Lung (tissue), 12 donors: ENCODE results near the gene KCNIP2. TPM values are rescaled to one million over a fixed set of nuclear protein-coding genes. Genes with fewer than 3 reads are reported as not detected.

Experiments
- ATAC-seq: fragments of 200-7000 bp; cut with Tn5 transposase; one replicate; pipeline ENCODE4 v1.9.1; 2020; ENCODE audit warnings: moderate number of reproducible peaks; ENCODE audit not compliant: insufficient read depth, low FRiP score
- DNase-seq, 3 donors: peaks; one replicate each; pipeline ENCODE4 v3.0.0-alpha.2; 2013 to 2017
- H3K27ac ChIP-seq, 2 donors: one replicate each; pipeline ENCODE4 v1.5.1; 2013; ENCODE audit warnings: mild to moderate bottlenecking in 2 of 2, moderate library complexity in 2 of 2, control low read depth in 1 of 2, inconsistent platforms in 1 of 2, low read depth in 1 of 2, low read length in 1 of 2
- H3K27me3 ChIP-seq, 3 donors: one replicate each; pipeline ENCODE4 v1.5.1; 2013; ENCODE audit warnings: low read length in 2 of 3; ENCODE audit not compliant: control insufficient read depth in 3 of 3, insufficient read depth in 3 of 3
- H3K36me3 ChIP-seq, 4 donors: one replicate each; pipeline ENCODE4 v1.5.1; 2013; ENCODE audit warnings: low read length in 4 of 4, mild to moderate bottlenecking in 1 of 4, moderate library complexity in 1 of 4; ENCODE audit not compliant: control insufficient read depth in 4 of 4, insufficient read depth in 4 of 4
- H3K4me1 ChIP-seq, 5 donors: one replicate each; pipeline ENCODE4 v1.5.1; 2013; ENCODE audit warnings: low read length in 5 of 5, mild to moderate bottlenecking in 2 of 5, moderate library complexity in 1 of 5; ENCODE audit not compliant: control insufficient read depth in 5 of 5, insufficient read depth in 5 of 5
- H3K4me3 ChIP-seq: one replicate; pipeline ENCODE4 v1.5.1; 2013; ENCODE audit warnings: mild to moderate bottlenecking, control low read depth, moderate library complexity
- H3K9ac ChIP-seq, 2 donors: one replicate each; pipeline ENCODE4 v1.5.1; 2013; ENCODE audit warnings: low read length in 2 of 2, control low read depth in 1 of 2; ENCODE audit not compliant: insufficient read depth in 1 of 2
- H3K9me3 ChIP-seq, 4 donors: one replicate each; pipeline ENCODE4 v1.5.1; 2013; ENCODE audit warnings: low read length in 3 of 4, mild to moderate bottlenecking in 1 of 4, moderate library complexity in 1 of 4; ENCODE audit not compliant: control insufficient read depth in 4 of 4, insufficient read depth in 3 of 4
- CTCF ChIP-seq: IDR thresholded peaks from 2 replicates; pipeline ENCODE4 v1.5.1; 2012; ENCODE audit warnings: mild to moderate bottlenecking; ENCODE audit errors: control extremely low read depth, extremely low read depth
- WGBS, 2 donors: extraction: QIAGEN DNeasy Blood & Tissue Kit; methylation state at CpG; one replicate each; pipeline ENCODE4 v1.1.7; 2013; 5-methylcytosine and 5-hydroxymethylcytosine counted together
- polyA plus RNA-seq, 2 donors: library from polyadenylated mRNA; stranded (reverse); fragments of 200-250 nt; gene quantifications; one replicate each; pipeline ENCODE4 v1.2.1, GENCODE V29; 2013
- total RNA-seq, 2 donors: library from RNA; depleted of rRNA in 1 of 2; stranded (reverse); fragments of >200 nt in 1 of 2; gene quantifications; one replicate each; pipeline ENCODE4 v1.2.1, GENCODE V29; 2014 to 2021
- donor health status: control.
- donor health status: control.
- donor health status: Bipolar disorder and iron deficiency.
- donor health status: healthy.
- donor health status: DM: yes; HTN: yes; CAD: no.

KCNIP2 gene
- total and polyA plus RNA-seq, 4 donors = 0.37 to 3.1 (median 2.1) TPM

- Histone ChIP-seq H3K4me1 (peaks cover 0 to 6% (median 0%) of the 10 kb centered on the region in 5 donors), H3K36me3 (peaks cover 0 to 2% (median 1%) of the 10 kb centered on the region in 4 donors), H3K4me3 (no peak overlapping the region), H3K27ac (no peak overlapping the region), H3K9ac (no peak overlapping the region), H3K27me3 (no peaks in the 10 kb centered on the region), H3K9me3 (no peaks in the 10 kb centered on the region)
- TF ChIP-seq CTCF = no peak
- DNase-seq (no peak), ATAC-seq (no peak)
- 66 to 99% methylated on average over 2 of the region's 2 CpGs for WGBS, 2 donors
Observed at GRCh38 chr10:101824736-101825135, 18.9 kb downstream of the KCNIP2 start.

- 25 to 26% methylated on average over 14 of the region's 14 CpGs for WGBS, 2 donors
- no peak for TF ChIP-seq CTCF
- Histone ChIP-seq H3K27me3 (no peaks in the 10 kb centered on the region), H3K36me3 (peaks cover 0 to 10% (median 0%) of the 10 kb centered on the region in 4 donors), H3K9me3 (no peaks in the 10 kb centered on the region), H3K4me1 (peaks cover 0 to 25% (median 7%) of the 10 kb centered on the region in 5 donors), H3K27ac (peak overlapping the region; percentile 67 to 79), H3K4me3 (peak overlapping the region; percentile 29), H3K9ac (peak overlapping the region; percentile 70 to 89)
- no peak for ATAC-seq
- no peak for DNase-seq
Observed at GRCh38 chr10:101818872-101819633, 24.5 kb downstream of the KCNIP2 start.

DNA sequence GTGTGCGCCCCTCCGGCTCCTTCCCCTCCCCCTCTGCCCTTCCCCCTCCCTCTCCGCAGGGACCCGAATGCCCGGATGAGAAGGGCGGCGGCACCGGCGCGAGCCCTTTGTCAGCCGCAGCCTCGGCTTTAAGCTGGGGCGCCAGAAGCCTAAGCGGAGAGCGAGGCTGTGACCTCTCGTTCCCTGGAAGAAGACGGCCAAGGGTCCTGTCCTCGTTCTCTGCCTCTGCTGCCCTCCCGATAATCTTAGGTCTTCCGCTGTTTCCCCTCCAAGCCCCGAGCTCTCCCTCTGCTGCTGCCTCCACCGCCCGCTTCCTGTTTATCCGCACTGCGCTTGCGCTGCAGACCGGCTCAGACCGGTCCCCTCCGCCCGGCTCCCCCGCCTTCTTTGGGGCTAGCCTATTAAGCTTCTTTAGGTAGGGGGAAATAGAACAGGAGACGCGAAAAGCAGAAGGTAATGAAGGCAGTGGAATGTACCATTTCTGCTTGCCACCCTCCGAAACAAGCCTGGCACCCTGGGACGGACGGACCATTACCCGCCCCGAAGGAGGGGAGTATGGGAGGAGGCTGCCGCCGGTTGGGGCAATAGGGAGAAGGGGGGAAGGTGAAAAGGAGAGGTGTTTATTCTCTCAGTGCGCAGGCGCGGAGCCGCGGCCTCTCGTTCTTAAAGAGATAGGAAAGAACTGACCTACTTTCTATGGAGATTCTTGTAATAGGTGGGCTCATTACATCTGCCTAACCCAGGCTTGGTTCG is 25.3 kb downstream of the KCNIP2 start, which contains the start of gene OGA:
OGA (minus strand) TSS at position 326 of the 753 bp plus-strand sequence. CDS start 422 bp downstream, outside the sequence.
- WGBS, 2 donors = 0 to 1% methylated on average over 44 to 47 of the region's 47 CpGs
- ATAC-seq = peak; percentile 96
- TF ChIP-seq CTCF = no peak

More for the DNA sequence above, 25.3 kb downstream of the KCNIP2 start, which contains the start of gene OGA:
- DNase-seq = peak; percentile 99 to 100 (median 99)
- Histone ChIP-seq H3K4me1 (peaks cover 0 to 30% (median 9%) of the 10 kb centered on the region in 5 donors), H3K9me3 (no peaks in the 10 kb centered on the region), H3K27ac (peak within 1 kb of the TSS; percentile 94 to 95), H3K27me3 (no peaks in the 10 kb centered on the region), H3K9ac (peak within 1 kb of the TSS; percentile 87 to 96), H3K4me3 (peak within 1 kb of the TSS; percentile 83), H3K36me3 (peaks cover 0 to 10% (median 0%) of the 10 kb centered on the region in 4 donors)
